ENCODE results near the gene CAMTA2.
A peak's percentile ranks its signal among the peaks of the same experiment; 100 is the strongest.

DNA sequence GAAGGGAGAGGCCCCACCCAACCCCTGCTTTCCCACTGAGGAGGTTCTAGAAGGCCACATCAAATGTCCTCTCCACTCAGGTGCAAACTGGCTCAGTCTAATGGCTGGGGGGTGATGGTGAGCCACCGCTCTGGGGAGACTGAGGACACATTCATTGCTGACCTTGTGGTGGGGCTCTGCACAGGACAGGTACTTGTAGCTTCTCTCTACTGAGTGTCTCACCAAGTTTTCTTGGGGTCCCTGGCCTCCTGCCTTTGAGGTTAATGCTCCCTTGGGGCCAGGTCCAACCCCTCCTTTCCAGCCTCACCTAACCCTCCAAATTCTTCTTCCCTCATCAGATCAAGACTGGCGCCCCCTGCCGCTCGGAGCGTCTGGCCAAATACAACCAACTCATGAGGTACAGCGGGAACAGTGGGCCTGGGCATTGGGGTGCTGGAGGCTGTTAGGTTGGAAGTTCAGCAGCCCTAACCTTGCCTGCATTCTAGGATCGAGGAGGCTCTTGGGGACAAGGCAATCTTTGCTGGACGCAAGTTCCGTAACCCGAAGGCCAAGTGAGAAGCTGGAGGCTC is 30.9 kb downstream of the CAMTA2 start:
- TF ChIP-seq, protein P1, sequence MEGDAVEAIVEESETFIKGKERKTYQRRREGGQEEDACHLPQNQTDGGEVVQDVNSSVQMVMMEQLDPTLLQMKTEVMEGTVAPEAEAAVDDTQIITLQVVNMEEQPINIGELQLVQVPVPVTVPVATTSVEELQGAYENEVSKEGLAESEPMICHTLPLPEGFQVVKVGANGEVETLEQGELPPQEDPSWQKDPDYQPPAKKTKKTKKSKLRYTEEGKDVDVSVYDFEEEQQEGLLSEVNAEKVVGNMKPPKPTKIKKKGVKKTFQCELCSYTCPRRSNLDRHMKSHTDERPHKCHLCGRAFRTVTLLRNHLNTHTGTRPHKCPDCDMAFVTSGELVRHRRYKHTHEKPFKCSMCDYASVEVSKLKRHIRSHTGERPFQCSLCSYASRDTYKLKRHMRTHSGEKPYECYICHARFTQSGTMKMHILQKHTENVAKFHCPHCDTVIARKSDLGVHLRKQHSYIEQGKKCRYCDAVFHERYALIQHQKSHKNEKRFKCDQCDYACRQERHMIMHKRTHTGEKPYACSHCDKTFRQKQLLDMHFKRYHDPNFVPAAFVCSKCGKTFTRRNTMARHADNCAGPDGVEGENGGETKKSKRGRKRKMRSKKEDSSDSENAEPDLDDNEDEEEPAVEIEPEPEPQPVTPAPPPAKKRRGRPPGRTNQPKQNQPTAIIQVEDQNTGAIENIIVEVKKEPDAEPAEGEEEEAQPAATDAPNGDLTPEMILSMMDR (optimal IDR thresholded peaks at IDR 0.05 in 1 of 3, IDR thresholded peaks at IDR 0.05 in 1 of 3, conservative IDR thresholded peaks at IDR 0.05 in 1 of 3; ENCODE audit: extremely low read depth in 1 of 3, insufficient read depth in 2 of 3, low read length in 3 of 3), result peak; percentile 18 to 49 (median 28)
- TF ChIP-seq EZH2 (IDR thresholded peaks at IDR 0.05; ENCODE audit: low read length), result no peak
